ENCODE measurements around the gene HSP90B1. TPM values are rescaled to one million over a fixed set of nuclear protein-coding genes. Genes with fewer than 3 reads are reported as not detected.

The HSP90B1 gene
- total RNA-seq, 4 donors from 2014 or later, result 236 to 475 (median 401) TPM

DNA sequence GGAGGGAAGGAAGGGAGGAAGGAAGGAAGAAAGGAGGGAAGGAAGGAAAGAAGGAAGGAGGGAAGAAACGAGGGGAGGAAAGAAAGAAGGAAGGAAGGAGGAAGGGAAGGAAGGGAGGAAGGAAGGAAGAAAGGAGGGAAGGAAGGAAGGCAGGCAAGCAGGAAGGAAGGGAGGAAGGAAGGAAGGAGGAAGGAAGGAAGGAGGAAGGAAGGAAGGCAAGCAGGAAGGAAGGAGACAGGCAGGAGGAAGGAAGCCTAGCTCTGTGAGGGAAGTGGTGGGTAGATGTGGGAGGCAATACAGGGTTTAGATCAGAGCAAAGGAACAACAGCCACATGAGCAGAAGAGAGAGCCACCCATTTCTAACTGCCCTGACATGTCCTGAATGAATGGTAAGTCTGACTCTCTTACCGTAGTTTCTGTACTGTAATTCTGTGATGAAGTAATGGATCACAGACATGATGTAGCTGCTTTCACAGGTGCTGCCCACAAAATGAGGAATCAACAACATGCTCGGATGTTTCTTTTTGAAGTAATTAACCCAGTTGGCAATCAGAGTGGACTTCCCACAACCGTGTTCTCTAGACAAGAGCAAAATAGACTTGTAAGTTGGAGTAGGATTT, 24.4 kb upstream of the HSP90B1 start:
- no peak for TF ChIP-seq POLR2A (IDR thresholded peaks at IDR 0.05)
- TF ChIP-seq, protein P1, sequence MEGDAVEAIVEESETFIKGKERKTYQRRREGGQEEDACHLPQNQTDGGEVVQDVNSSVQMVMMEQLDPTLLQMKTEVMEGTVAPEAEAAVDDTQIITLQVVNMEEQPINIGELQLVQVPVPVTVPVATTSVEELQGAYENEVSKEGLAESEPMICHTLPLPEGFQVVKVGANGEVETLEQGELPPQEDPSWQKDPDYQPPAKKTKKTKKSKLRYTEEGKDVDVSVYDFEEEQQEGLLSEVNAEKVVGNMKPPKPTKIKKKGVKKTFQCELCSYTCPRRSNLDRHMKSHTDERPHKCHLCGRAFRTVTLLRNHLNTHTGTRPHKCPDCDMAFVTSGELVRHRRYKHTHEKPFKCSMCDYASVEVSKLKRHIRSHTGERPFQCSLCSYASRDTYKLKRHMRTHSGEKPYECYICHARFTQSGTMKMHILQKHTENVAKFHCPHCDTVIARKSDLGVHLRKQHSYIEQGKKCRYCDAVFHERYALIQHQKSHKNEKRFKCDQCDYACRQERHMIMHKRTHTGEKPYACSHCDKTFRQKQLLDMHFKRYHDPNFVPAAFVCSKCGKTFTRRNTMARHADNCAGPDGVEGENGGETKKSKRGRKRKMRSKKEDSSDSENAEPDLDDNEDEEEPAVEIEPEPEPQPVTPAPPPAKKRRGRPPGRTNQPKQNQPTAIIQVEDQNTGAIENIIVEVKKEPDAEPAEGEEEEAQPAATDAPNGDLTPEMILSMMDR (IDR thresholded peaks at IDR 0.05), result no peak
- Histone ChIP-seq H3K4me3 (no peak overlapping the region), H3K27me3 (no peaks in the 10 kb centered on the region), H3K4me1 (no peaks in the 10 kb centered on the region), H3K9me3 (no peaks in the 10 kb centered on the region), H3K36me3 (no peaks in the 10 kb centered on the region), H3K27ac (no peak overlapping the region)
- intact Hi-C loops (cut with DNase I; ENCODE audit: low total_unique reads), result no loop called here
- DNase-seq, result no peak

DNA sequence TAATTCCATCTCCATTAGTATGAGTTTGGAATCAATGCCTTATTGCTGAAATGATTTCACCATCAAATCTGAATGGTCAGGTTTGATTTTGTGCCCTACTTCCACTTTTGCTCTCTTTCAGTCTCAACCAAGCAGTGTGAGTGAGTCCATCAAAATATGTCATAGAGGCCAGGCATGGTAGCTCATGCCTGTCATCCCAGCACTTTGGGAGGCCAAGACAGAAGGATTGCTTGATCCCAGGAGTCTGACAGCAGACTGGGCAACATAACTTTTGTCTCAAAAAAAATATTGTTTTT, 22.0 kb upstream of the HSP90B1 start:
- H3K9me3 ChIP-seq, result no peaks in the 10 kb centered on the region
- no peak for DNase-seq
- no peaks in the 10 kb centered on the region for H3K27me3 ChIP-seq
- H3K4me3 ChIP-seq, result no peak overlapping the region
- no peaks in the 10 kb centered on the region for H3K36me3 ChIP-seq
- H3K4me1 ChIP-seq, result no peaks in the 10 kb centered on the region
- H3K27ac ChIP-seq, result no peak overlapping the region
- no peak for TF ChIP-seq POLR2A (IDR thresholded peaks at IDR 0.05)
- TF ChIP-seq, protein P1 (IDR thresholded peaks at IDR 0.05), result no peak
- intact Hi-C loops (cut with DNase I; ENCODE audit: low total_unique reads), result no loop called here

DNA sequence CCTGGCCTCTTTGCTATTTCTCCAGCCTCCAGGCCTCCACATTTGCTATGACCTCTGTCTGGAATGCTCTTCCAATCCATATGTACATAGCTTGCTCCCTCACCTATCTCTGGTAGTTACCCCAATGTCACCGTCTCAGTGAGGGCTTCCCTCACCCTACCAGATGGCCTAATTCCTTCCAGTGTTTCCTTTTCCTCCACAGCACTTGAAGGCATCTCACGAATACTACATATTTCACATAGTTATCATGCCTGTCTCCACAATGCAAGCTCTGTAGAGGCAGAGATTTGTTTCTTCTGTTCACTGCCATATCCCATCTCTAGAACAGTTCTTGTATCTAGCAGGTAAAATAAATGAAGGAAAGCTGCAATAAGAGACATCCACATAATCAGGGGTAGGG, 21.3 kb upstream of the HSP90B1 start:
- H3K36me3 ChIP-seq, result no peaks in the 10 kb centered on the region
- no peaks in the 10 kb centered on the region for H3K27me3 ChIP-seq
- TF ChIP-seq POLR2A (IDR thresholded peaks at IDR 0.05), result no peak
- TF ChIP-seq, protein P1 (IDR thresholded peaks at IDR 0.05), result no peak
- DNase-seq, result no peak
- intact Hi-C loops (cut with DNase I; ENCODE audit: low total_unique reads), result no loop called here
- no peak overlapping the region for H3K27ac ChIP-seq
- H3K4me3 ChIP-seq, result no peak overlapping the region
- no peaks in the 10 kb centered on the region for H3K4me1 ChIP-seq
- H3K9me3 ChIP-seq, result no peaks in the 10 kb centered on the region

DNA sequence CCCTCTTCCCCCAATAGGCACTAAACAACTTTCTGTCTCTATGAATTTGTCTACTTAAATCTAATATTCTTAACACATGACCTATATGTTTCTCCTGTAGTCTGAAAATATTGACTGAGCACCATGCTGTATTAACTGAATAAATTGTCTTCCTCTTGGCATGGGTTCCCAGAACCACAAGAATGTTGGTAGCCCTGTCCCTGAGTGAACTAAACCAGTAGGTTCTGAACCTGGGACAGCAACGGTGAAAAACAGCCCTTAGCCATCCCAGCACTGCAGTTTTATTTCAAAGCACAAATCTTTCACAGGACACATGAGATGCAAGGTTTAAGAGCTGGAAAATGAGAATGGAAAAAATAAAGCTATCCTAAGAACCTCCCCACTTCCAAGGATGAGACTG, 20.4 kb upstream of the HSP90B1 start:
- no peaks in the 10 kb centered on the region for H3K27me3 ChIP-seq
- no peak overlapping the region for H3K4me3 ChIP-seq
- TF ChIP-seq, protein P1 (IDR thresholded peaks at IDR 0.05), result no peak
- TF ChIP-seq POLR2A (IDR thresholded peaks at IDR 0.05), result no peak
- no peak overlapping the region for H3K27ac ChIP-seq
- H3K9me3 ChIP-seq, result no peaks in the 10 kb centered on the region
- no peaks in the 10 kb centered on the region for H3K36me3 ChIP-seq
- H3K4me1 ChIP-seq, result no peaks in the 10 kb centered on the region
- no peak for DNase-seq
- intact Hi-C loops (cut with DNase I; ENCODE audit: low total_unique reads), result no loop called here

DNA sequence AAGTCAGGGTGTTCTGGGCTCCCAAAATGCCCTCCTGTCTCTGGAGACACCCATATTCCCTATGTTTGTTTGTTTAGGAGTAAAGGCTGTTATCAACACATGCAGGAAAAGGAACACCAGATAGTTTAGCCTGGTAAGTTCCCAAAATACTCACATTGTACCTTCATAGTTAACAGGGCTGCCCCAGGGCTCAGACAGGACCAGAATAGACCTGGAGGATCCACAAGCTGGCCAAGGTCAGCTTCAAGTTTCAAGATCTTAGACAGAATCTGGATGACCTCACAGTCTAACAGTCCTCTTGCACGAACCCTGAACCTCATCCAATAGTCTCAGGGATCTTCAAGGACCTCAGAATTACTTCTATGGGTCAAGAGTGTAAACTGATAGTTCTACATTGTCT, 18.1 kb upstream of the HSP90B1 start:
- Histone ChIP-seq H3K4me1 (no peaks in the 10 kb centered on the region), H3K36me3 (no peaks in the 10 kb centered on the region), H3K27me3 (no peaks in the 10 kb centered on the region), H3K4me3 (no peak overlapping the region), H3K9me3 (no peaks in the 10 kb centered on the region), H3K27ac (no peak overlapping the region)
- intact Hi-C loops (cut with DNase I; ENCODE audit: low total_unique reads), result no loop called here
- DNase-seq, result no peak
- no peak for TF ChIP-seq POLR2A (IDR thresholded peaks at IDR 0.05)
- TF ChIP-seq, protein P1 (IDR thresholded peaks at IDR 0.05), result no peak

All from uterus (tissue), 4 donors.